KG1 (cell line): Measurements from ENCODE around the gene ABHD16B.
"Not testable (repeated sequence)": the region's sequence is repeated elsewhere in the genome, so short reads cannot be mapped to it uniquely, and the experiment has no call there.

Source experiments
- DNase-seq: peaks from one replicate; lab custom pipeline; 2025; lab: John Stamatoyannopoulos, UW

The ABHD16B gene

GRCh38 chr20:63855363-63856097 is 5.8 kb upstream of the ABHD16B start:
- DNase-seq: no peak

GRCh38 chr20:63856098-63856511 is 5.2 kb upstream of the ABHD16B start:
- DNase-seq: no peak

GRCh38 chr20:63857764-63858392 is 3.4 kb upstream of the ABHD16B start:
- no peak for DNase-seq

- no peak for DNase-seq
These were observed 2.7 kb upstream of the ABHD16B start for GRCh38 chr20:63858393-63859165.

GRCh38 chr20:63859166-63859699 is 2.1 kb upstream of the ABHD16B start:
- no peak for DNase-seq

GRCh38 chr20:63860325-63861051 is 810 bp upstream of the ABHD16B start:
- DNase-seq: no peak

GRCh38 chr20:63861981-63862901 is 943 bp downstream of the ABHD16B start:
- DNase-seq: no peak

- no peak for DNase-seq
These were observed 1.9 kb downstream of the ABHD16B start for GRCh38 chr20:63863021-63863797.

GRCh38 chr20:63863798-63864544 is 2.7 kb downstream of the ABHD16B start:
- DNase-seq: peak; percentile 83

GRCh38 chr20:63864545-63864977 is 3.3 kb downstream of the ABHD16B start:
- no peak for DNase-seq

GRCh38 chr20:63864978-63865640 is 3.8 kb downstream of the ABHD16B start, which contains the start of gene TPD52L2:
Gene TPD52L2, plus strand, starts transcription at chr20:63865270. Its CDS starts 96 bp downstream, at chr20:63865366.
- DNase-seq: peak; percentile 92

GRCh38 chr20:63867042-63867441 is 5.7 kb downstream of the ABHD16B start:
- DNase-seq: not testable (repeated sequence)

GRCh38 chr20:63868264-63868663 is 7.0 kb downstream of the ABHD16B start:
- no peak for DNase-seq

- DNase-seq: peak; percentile 49
These were observed 12.2 kb downstream of the ABHD16B start for GRCh38 chr20:63873477-63873971.

- DNase-seq: not testable (repeated sequence)
These were observed 12.9 kb downstream of the ABHD16B start for GRCh38 chr20:63874241-63874640.

- DNase-seq: no peak
These were observed 15.3 kb downstream of the ABHD16B start for GRCh38 chr20:63876489-63877036.

GRCh38 chr20:63877755-63878470 is 16.6 kb downstream of the ABHD16B start:
- DNase-seq: no peak
